ENCODE results near the gene KIRREL3.

Gene KIRREL3

DNA sequence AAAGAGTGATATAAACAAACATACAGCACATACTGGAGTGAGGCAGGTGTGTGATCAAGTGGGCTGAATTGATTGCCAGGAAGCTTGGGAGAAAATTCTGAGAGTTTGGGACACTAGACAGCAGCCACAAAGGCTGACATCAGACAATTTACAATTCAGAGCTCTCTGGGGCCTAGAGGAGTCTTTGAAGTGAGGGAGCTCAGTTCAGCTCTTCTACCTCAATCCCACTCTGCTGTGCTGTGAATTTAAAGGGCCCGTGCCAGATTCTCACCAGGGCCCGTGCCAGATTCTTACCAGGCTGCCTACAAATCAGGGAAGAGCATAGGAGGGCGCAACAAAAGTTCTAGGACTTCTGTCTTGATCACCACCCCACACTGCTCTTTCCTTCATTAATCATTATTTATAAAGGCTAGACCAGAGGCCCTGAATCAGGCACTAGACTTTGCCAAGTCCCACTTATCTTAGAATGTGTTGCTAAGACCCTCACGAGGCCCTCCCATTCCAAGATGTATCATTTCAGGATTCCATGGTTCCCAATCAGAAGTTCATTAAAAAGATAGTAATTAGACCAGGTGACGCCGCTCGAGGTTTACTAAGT, 112.4 kb downstream of the KIRREL3 start:
- Histone ChIP-seq H2AFZ (ENCODE audit: low read length) (no peak overlapping the region), H3K4ac (ENCODE audit: low read length) (no peak overlapping the region), H3K14ac (ENCODE audit: low read length) (no peak overlapping the region), H2BK5ac (ENCODE audit: low read length) (no peak overlapping the region), H3K79me1 (ENCODE audit: low read depth, low read length) (no peaks in the 10 kb centered on the region), H3K4me3 (ENCODE audit: low read length in 2 of 2) (no peak overlapping the region), H3K4me2 (ENCODE audit: insufficient read depth, low read length, poor library complexity, severe bottlenecking) (no peak overlapping the region), H3K9ac (ENCODE audit: low read depth, low read length, poor library complexity) (no peak overlapping the region), H2BK12ac (ENCODE audit: low read length) (no peak overlapping the region), H3K4me1 (ENCODE audit: control insufficient read depth in 2 of 2, insufficient read depth in 1 of 2, low read depth in 1 of 2, low read length in 2 of 2) (peaks cover 0 to 6% of the 10 kb centered on the region in 2 donors), H2BK120ac (ENCODE audit: low read depth, low read length) (no peak overlapping the region), H3K36me3 (replicated peaks in 1 of 2; ENCODE audit: control insufficient read depth in 2 of 2, insufficient read depth in 2 of 2, low read length in 2 of 2) (no peaks in the 10 kb centered on the region), H4K8ac (ENCODE audit: low read depth, low read length) (no peak overlapping the region), H3K23ac (ENCODE audit: low read depth, low read length, poor library complexity) (no peak overlapping the region), H3K27me3 (ENCODE audit: control insufficient read depth in 3 of 3, insufficient read depth in 3 of 3, low read depth in 1 of 3, low read length in 3 of 3) (no peaks in the 10 kb centered on the region), H2AK5ac (ENCODE audit: low read depth, low read length) (no peak overlapping the region), H3K27ac (replicated peaks; ENCODE audit: low read length) (no peak overlapping the region), H2BK15ac (ENCODE audit: low read length) (no peak overlapping the region), H4K91ac (ENCODE audit: low read depth, low read length, poor library complexity) (no peak overlapping the region), H3K18ac (ENCODE audit: low read length) (no peak overlapping the region), H3K9me3 (replicated peaks in 1 of 2; ENCODE audit: control insufficient read depth in 2 of 2, insufficient read depth in 1 of 2, low read depth in 1 of 2, low read length in 2 of 2) (no peaks in the 10 kb centered on the region)
- DNase-seq (ENCODE audit: low spot score) = no peak
- WGBS, 2 donors (ENCODE audit: extremely low coverage in 2 of 2, insufficient read length in 2 of 2, insufficient replicate concordance in 1 of 2) = no CpG with 5 or more reads among the region's 7 CpGs

GRCh38 chr11:126886636-126887035, 113.9 kb downstream of the KIRREL3 start:
- no peak for DNase-seq (ENCODE audit: low spot score)
- Histone ChIP-seq H3K27ac (replicated peaks; ENCODE audit: low read length) (no peak overlapping the region), H3K36me3 (replicated peaks in 1 of 2; ENCODE audit: control insufficient read depth in 2 of 2, insufficient read depth in 2 of 2, low read length in 2 of 2) (no peaks in the 10 kb centered on the region), H2BK12ac (ENCODE audit: low read length) (no peak overlapping the region), H3K4me3 (ENCODE audit: low read length in 2 of 2) (no peak overlapping the region), H2AFZ (ENCODE audit: low read length) (no peak overlapping the region), H3K9me3 (replicated peaks in 1 of 2; ENCODE audit: control insufficient read depth in 2 of 2, insufficient read depth in 1 of 2, low read depth in 1 of 2, low read length in 2 of 2) (no peaks in the 10 kb centered on the region), H2BK15ac (ENCODE audit: low read length) (no peak overlapping the region), H2AK5ac (ENCODE audit: low read depth, low read length) (no peak overlapping the region), H3K27me3 (ENCODE audit: control insufficient read depth in 3 of 3, insufficient read depth in 3 of 3, low read depth in 1 of 3, low read length in 3 of 3) (no peaks in the 10 kb centered on the region), H3K9ac (ENCODE audit: low read depth, low read length, poor library complexity) (no peak overlapping the region), H3K4me2 (ENCODE audit: insufficient read depth, low read length, poor library complexity, severe bottlenecking) (no peak overlapping the region), H3K23ac (ENCODE audit: low read depth, low read length, poor library complexity) (no peak overlapping the region), H2BK120ac (ENCODE audit: low read depth, low read length) (no peak overlapping the region), H3K14ac (ENCODE audit: low read length) (no peak overlapping the region), H4K91ac (ENCODE audit: low read depth, low read length, poor library complexity) (no peak overlapping the region), H3K4ac (ENCODE audit: low read length) (no peak overlapping the region), H4K8ac (ENCODE audit: low read depth, low read length) (no peak overlapping the region), H3K18ac (ENCODE audit: low read length) (no peak overlapping the region), H3K79me1 (ENCODE audit: low read depth, low read length) (no peaks in the 10 kb centered on the region), H3K4me1 (ENCODE audit: control insufficient read depth in 2 of 2, insufficient read depth in 1 of 2, low read depth in 1 of 2, low read length in 2 of 2) (peaks cover 0 to 6% of the 10 kb centered on the region in 2 donors), H2BK5ac (ENCODE audit: low read length) (no peak overlapping the region)
- no CpG with 5 or more reads among the region's 1 CpG for WGBS, 2 donors (ENCODE audit: extremely low coverage in 2 of 2, insufficient read length in 2 of 2, insufficient replicate concordance in 1 of 2)

- H3K9me3 ChIP-seq (replicated peaks in 1 of 2; ENCODE audit: control insufficient read depth in 2 of 2, insufficient read depth in 1 of 2, low read depth in 1 of 2, low read length in 2 of 2) = no peaks in the 10 kb centered on the region
- H3K23ac ChIP-seq (ENCODE audit: low read depth, low read length, poor library complexity) = no peak overlapping the region
- no peak overlapping the region for H3K4me2 ChIP-seq (ENCODE audit: insufficient read depth, low read length, poor library complexity, severe bottlenecking)
- no peak overlapping the region for H3K27ac ChIP-seq (replicated peaks; ENCODE audit: low read length)
- H2BK5ac ChIP-seq (ENCODE audit: low read length) = no peak overlapping the region
- no peak overlapping the region for H2BK120ac ChIP-seq (ENCODE audit: low read depth, low read length)
- H2BK15ac ChIP-seq (ENCODE audit: low read length) = no peak overlapping the region
- H2BK12ac ChIP-seq (ENCODE audit: low read length) = no peak overlapping the region
- no peaks in the 10 kb centered on the region for H3K27me3 ChIP-seq (ENCODE audit: control insufficient read depth in 3 of 3, insufficient read depth in 3 of 3, low read depth in 1 of 3, low read length in 3 of 3)
- no peak overlapping the region for H2AK5ac ChIP-seq (ENCODE audit: low read depth, low read length)
- DNase-seq (ENCODE audit: low spot score) = no peak
- no peak overlapping the region for H3K4me3 ChIP-seq (ENCODE audit: low read length in 2 of 2)
- no peaks in the 10 kb centered on the region for H3K36me3 ChIP-seq (replicated peaks in 1 of 2; ENCODE audit: control insufficient read depth in 2 of 2, insufficient read depth in 2 of 2, low read length in 2 of 2)
- H3K18ac ChIP-seq (ENCODE audit: low read length) = no peak overlapping the region
- no peak overlapping the region for H3K14ac ChIP-seq (ENCODE audit: low read length)
- H4K91ac ChIP-seq (ENCODE audit: low read depth, low read length, poor library complexity) = no peak overlapping the region
- no peak overlapping the region for H2AFZ ChIP-seq (ENCODE audit: low read length)
- peaks cover 0 to 6% of the 10 kb centered on the region in 2 donors for H3K4me1 ChIP-seq (ENCODE audit: control insufficient read depth in 2 of 2, insufficient read depth in 1 of 2, low read depth in 1 of 2, low read length in 2 of 2)
- no peak overlapping the region for H4K8ac ChIP-seq (ENCODE audit: low read depth, low read length)
- no peaks in the 10 kb centered on the region for H3K79me1 ChIP-seq (ENCODE audit: low read depth, low read length)
- no peak overlapping the region for H3K9ac ChIP-seq (ENCODE audit: low read depth, low read length, poor library complexity)
- no peak overlapping the region for H3K4ac ChIP-seq (ENCODE audit: low read length)
- WGBS, 2 donors (ENCODE audit: extremely low coverage in 2 of 2, insufficient read length in 2 of 2, insufficient replicate concordance in 1 of 2) = no CpG with 5 or more reads among the region's 3 CpGs
Observed at GRCh38 chr11:126886085-126886484, 114.5 kb downstream of the KIRREL3 start.

DNA sequence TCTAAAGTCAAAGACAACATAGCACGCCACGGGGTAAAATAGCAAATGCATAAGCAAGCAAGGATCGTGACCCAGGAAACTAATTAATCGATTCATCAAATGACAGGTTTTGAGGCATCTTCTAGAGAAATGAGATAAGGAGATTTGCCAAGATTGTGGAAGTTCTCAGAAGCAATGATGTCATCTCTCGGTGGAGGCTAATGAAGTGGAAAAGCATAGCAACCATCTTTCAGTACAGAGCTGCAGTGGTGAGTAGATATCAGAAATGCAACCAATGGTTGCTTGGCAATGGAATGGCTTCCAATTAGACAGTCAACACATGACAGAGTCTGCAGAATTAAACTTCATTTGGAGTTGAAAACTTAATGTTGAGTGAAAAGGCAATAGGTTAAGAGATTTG, 116.0 kb downstream of the KIRREL3 start:
- Histone ChIP-seq H3K9me3 (replicated peaks in 1 of 2; ENCODE audit: control insufficient read depth in 2 of 2, insufficient read depth in 1 of 2, low read depth in 1 of 2, low read length in 2 of 2) (no peaks in the 10 kb centered on the region), H3K27me3 (ENCODE audit: control insufficient read depth in 3 of 3, insufficient read depth in 3 of 3, low read depth in 1 of 3, low read length in 3 of 3) (no peaks in the 10 kb centered on the region), H3K9ac (ENCODE audit: low read depth, low read length, poor library complexity) (no peak overlapping the region), H3K4me3 (ENCODE audit: low read length in 2 of 2) (no peak overlapping the region), H2BK15ac (ENCODE audit: low read length) (no peak overlapping the region), H3K79me1 (ENCODE audit: low read depth, low read length) (no peaks in the 10 kb centered on the region), H3K14ac (ENCODE audit: low read length) (no peak overlapping the region), H3K27ac (replicated peaks; ENCODE audit: low read length) (no peak overlapping the region), H3K4me2 (ENCODE audit: insufficient read depth, low read length, poor library complexity, severe bottlenecking) (no peak overlapping the region), H3K18ac (ENCODE audit: low read length) (no peak overlapping the region), H2BK120ac (ENCODE audit: low read depth, low read length) (no peak overlapping the region), H4K8ac (ENCODE audit: low read depth, low read length) (no peak overlapping the region), H2AFZ (ENCODE audit: low read length) (no peak overlapping the region), H3K4me1 (ENCODE audit: control insufficient read depth in 2 of 2, insufficient read depth in 1 of 2, low read depth in 1 of 2, low read length in 2 of 2) (peaks cover 0 to 3% of the 10 kb centered on the region in 2 donors), H2BK5ac (ENCODE audit: low read length) (no peak overlapping the region), H3K23ac (ENCODE audit: low read depth, low read length, poor library complexity) (no peak overlapping the region), H2AK5ac (ENCODE audit: low read depth, low read length) (no peak overlapping the region), H3K36me3 (replicated peaks in 1 of 2; ENCODE audit: control insufficient read depth in 2 of 2, insufficient read depth in 2 of 2, low read length in 2 of 2) (no peaks in the 10 kb centered on the region), H2BK12ac (ENCODE audit: low read length) (no peak overlapping the region), H4K91ac (ENCODE audit: low read depth, low read length, poor library complexity) (no peak overlapping the region), H3K4ac (ENCODE audit: low read length) (no peak overlapping the region)
- DNase-seq (ENCODE audit: low spot score) = no peak
- WGBS, 2 donors (ENCODE audit: extremely low coverage in 2 of 2, insufficient read length in 2 of 2, insufficient replicate concordance in 1 of 2) = no CpG with 5 or more reads among the region's 5 CpGs

Data from neuronal stem cell (in vitro differentiated cells).